Measurements from ENCODE around the gene CDC123. TPM values are rescaled to one million over a fixed set of nuclear protein-coding genes. Genes with fewer than 3 reads are reported as not detected.
A peak's percentile ranks its signal among the peaks of the same experiment; 100 is the strongest.

The CDC123 gene
- total RNA-seq, 1 experiment from 2014 or later: 131 TPM

- in situ Hi-C loops (cut with HindIII; ENCODE audit: low pct_unique_long_range_greater_than_20kb, low sequenced_read_pairs): no loop called here
- DNase-seq (ENCODE audit: low read depth, low spot score): no peak
Observed at GRCh38 chr10:12186323-12186722, 9.7 kb upstream of the CDC123 start.

- in situ Hi-C loops (cut with HindIII; ENCODE audit: low pct_unique_long_range_greater_than_20kb, low sequenced_read_pairs): no loop called here
- no peak for DNase-seq (ENCODE audit: low read depth, low spot score)
Observed at GRCh38 chr10:12187321-12187905, 8.6 kb upstream of the CDC123 start.

GRCh38 chr10:12188656-12189055 lies 7.3 kb upstream of the CDC123 start:
- no peak for DNase-seq (ENCODE audit: low read depth, low spot score)
- in situ Hi-C loops (cut with HindIII; ENCODE audit: low pct_unique_long_range_greater_than_20kb, low sequenced_read_pairs): no loop called here

DNA sequence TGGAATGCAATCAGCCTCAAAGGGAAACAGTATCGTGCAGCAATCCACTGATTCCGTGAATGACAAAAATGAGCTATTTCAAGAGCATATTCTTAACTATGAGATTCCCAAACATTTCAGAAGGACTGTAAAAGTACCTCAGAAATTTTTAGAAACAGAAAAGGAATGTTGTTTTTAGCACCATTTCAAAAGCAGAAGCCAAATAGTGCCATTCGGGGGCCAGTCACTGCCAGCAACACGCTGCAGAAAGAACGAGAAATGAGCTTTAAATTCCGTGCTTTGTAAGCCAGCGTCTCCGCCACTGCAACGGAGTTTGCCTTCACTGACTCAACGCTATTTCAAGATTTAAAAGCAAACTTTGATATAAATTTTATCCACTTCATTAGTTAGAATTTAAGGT lies 6.6 kb upstream of the CDC123 start:
- DNase-seq (ENCODE audit: low read depth, low spot score): no peak
- in situ Hi-C loops (cut with HindIII; ENCODE audit: low pct_unique_long_range_greater_than_20kb, low sequenced_read_pairs): no loop called here

DNA sequence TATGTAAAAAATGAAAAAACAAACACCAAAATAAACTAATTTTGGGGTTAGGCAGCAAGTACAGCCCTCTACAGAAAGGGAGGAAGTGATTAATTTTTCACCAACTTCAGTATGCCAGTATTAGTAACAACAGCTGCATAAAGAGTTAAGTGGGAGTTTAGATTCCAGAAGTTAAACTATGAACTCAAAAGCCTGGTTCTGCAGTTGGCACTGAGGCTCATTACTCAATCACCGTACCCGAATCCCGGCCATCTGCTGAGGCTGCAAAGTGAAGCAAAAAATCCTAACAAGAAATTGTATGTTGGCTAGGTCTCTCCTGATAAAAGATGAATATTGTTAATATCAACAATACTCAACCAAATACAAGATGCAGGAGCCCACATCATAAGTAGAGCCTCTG lies 4.3 kb upstream of the CDC123 start:
- no peak for DNase-seq (ENCODE audit: low read depth, low spot score)
- in situ Hi-C loops (cut with HindIII; ENCODE audit: low pct_unique_long_range_greater_than_20kb, low sequenced_read_pairs): no loop called here

DNA sequence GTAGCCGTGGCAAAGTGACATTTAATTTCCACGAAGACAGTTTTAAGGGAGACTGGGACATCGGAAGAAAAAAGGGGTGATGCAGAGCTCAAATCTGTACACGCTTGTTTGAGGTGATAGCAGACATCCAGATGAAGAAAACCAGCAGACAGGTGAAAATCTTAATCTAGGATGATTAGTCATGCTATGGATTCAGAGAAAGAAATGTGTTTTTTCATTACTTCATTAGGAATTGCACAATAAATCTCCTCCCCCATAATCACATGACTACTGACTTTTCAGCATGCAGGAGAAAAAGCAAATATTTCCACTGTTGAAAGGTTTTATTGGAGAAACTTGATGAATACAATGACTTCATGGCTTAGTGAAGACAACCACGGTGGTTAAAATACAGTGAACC lies 2.8 kb upstream of the CDC123 start:
- in situ Hi-C loops (cut with HindIII; ENCODE audit: low pct_unique_long_range_greater_than_20kb, low sequenced_read_pairs): no loop called here
- DNase-seq (ENCODE audit: low read depth, low spot score): no peak

DNA sequence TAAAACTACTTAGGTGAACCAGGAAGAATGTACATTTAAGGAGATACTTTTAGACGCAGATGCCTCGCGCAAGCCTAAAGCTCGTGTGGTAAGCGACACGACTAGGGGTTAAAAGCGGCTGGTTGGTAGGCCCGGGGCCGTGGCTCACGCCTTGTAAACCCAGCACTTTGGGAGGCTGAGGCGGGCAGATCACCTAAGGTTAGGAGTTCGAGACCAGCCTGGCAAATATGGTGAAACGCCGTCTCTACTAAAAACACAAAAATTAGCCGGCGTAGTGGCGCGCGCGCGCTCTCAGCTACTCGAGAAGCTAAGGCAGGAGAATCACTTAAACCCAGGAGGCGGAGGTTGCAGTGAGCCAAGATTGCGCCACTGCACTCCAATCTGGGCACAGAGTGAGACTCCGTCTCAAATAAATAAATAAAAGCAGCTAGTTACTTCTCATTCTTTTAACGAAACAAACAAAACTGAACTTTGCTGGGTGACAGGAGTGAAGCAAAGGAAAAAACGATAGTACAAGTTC lies 1.2 kb upstream of the CDC123 start:
- DNase-seq (ENCODE audit: low read depth, low spot score): peak; percentile 1
- in situ Hi-C loops (cut with HindIII; ENCODE audit: low pct_unique_long_range_greater_than_20kb, low sequenced_read_pairs): no loop called here

GRCh38 chr10:12195281-12195602 lies 746 bp upstream of the CDC123 start:
- no peak for DNase-seq (ENCODE audit: low read depth, low spot score)
- in situ Hi-C loops (cut with HindIII; ENCODE audit: low pct_unique_long_range_greater_than_20kb, low sequenced_read_pairs): no loop called here

DNA sequence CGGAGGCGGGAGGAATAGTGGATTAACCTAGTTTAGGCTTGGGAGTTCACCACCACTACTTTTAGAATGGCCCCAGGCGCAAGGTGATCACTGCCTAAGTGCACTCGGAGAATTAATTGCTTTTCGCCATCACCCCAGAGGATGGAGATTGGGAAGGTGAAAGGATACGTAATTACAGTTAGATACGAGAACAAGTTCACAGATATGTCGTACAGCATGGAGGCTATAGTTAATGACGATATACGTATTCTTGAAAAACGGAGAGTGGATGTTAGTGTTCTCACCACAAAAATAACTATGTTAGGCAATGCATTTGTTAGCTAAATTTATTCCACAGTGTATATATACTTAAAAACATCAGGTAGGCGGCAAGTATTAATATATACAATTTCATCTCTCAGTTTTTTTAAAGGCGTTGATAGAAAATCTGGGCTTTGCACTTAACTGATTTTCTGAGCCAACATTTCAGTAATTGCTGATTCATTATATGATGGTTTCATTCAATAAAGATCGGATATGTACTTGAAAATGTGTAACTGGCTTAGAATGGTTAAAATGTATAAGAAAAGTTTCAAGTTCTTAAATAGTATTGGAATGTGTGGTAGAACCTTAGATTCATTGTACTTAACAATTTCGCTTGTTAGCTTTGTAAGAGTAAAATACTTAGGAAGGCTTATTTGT lies 683 bp downstream of the CDC123 start:
- in situ Hi-C loops (cut with HindIII; ENCODE audit: low pct_unique_long_range_greater_than_20kb, low sequenced_read_pairs): no loop called here
- no peak for DNase-seq (ENCODE audit: low read depth, low spot score)

DNA sequence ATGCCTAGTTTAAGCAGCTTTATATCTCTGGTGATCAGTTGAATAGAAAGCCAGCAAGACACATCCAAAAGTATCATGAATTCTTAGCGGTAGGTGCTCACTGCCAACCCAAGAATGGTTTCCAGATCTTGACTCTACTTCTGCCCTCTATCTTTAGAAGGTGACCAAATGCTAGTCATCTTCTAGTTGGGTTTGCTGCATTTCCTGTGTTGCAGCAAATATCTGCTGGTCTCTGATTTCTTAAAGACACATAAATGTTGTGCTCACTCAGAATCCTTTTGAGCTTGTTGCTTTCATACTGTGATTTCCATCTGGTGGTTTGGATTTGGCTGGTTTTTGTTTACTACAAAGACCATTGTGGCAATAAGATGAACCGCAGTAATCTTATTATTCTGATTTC lies 2.2 kb downstream of the CDC123 start:
- no peak for DNase-seq (ENCODE audit: low read depth, low spot score)
- in situ Hi-C loops (cut with HindIII; ENCODE audit: low pct_unique_long_range_greater_than_20kb, low sequenced_read_pairs): no loop called here

DNA sequence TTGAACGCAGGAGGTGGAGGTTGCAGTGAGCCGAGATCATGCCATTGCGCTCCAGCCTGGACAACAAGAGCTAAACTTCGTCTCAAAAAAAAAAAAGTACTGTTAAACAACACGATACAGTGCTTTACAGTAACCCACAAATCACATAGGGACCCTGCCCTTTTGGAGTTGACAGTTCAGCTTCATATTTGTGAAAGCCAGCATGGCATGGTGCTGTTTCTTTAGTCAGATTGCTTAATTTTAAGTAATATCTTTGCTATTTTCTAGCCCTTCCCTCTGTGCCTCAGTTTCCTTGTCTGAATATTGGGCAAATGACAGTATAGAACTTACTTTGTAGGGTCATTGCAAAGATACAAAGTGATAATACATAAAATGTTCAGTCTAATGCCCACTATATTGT lies 4.9 kb downstream of the CDC123 start:
- DNase-seq (ENCODE audit: low read depth, low spot score): no peak
- in situ Hi-C loops (cut with HindIII; ENCODE audit: low pct_unique_long_range_greater_than_20kb, low sequenced_read_pairs): no loop called here

DNA sequence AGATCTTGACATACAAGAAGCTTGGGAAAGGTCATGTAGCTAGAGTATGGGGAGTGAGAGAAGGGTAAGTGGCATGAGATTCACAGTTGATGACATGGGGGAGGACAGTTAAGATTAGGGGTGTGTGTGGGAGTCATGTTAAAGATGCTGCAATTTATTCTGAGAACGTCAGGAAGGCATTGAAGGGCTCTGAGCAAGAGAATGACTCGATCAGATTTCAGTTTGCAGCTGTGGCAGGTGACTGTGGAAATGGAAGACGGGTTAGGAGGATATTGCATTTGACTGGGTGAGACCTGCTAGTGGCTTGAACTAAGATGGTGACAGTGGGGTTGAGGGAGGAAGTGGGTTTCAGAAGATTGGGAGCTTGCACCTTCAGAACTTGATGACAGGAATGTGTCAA lies 5.6 kb downstream of the CDC123 start:
- in situ Hi-C loops (cut with HindIII; ENCODE audit: low pct_unique_long_range_greater_than_20kb, low sequenced_read_pairs): no loop called here
- DNase-seq (ENCODE audit: low read depth, low spot score): no peak

DNA sequence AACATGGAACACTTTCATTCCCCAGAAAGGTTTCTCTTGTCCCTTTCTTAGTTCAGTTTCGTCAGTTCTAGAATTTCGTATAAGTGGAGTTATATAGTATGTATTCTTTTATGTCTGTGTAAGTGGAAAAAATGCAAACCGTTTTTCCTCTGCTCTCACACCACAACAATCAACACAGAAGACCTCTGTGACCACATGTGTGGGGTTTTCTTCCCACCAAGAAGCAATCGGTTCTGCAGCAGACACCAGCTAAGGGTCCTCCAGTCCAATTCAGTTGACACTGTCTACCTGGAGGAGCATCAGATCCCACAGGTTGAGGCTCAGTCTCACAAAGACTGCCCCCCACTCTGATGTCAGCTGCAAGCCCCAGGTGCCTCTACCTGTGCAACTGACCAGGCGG lies 6.2 kb downstream of the CDC123 start:
- in situ Hi-C loops (cut with HindIII; ENCODE audit: low pct_unique_long_range_greater_than_20kb, low sequenced_read_pairs): no loop called here
- DNase-seq (ENCODE audit: low read depth, low spot score): no peak

DNA sequence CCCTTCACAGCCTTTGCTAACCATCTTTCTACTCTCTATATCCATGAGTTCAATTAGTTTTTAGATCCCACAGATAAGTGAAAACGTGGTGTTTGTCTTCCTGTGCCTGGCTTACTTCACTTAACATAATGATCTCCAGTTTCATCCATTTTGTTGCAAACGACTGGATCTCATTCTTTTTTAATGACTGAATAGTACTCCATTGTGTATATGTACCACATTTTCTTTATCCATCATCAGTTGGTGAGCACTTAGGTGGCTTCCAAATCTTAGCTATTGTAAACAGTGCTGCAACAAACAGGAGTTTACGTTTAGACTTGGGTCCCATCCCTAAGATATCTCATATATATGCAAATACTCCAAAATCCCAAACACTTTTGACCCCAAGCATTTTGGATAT lies 9.1 kb downstream of the CDC123 start:
- in situ Hi-C loops (cut with HindIII; ENCODE audit: low pct_unique_long_range_greater_than_20kb, low sequenced_read_pairs): no loop called here
- DNase-seq (ENCODE audit: low read depth, low spot score): no peak

DNA sequence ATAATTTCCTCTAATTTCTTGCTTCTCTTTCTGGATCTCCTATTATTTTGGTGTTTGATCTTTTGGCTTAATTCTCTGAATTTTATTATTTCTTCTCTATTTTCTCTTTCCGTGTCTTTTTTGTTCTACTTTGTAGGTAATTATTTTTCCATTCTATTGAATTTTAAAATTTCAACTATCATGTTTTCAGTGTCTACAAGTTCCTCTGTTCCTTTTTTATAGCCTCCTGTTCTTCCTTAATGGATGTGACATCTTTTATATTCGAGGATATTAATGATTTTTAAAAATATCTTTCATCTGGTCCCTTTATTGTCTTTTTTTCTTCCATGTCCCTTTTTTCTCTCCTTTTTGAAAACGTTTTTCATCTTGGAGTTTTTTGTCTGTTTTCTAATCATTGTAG lies 11.1 kb downstream of the CDC123 start:
- no peak for DNase-seq (ENCODE audit: low read depth, low spot score)
- in situ Hi-C loops (cut with HindIII; ENCODE audit: low pct_unique_long_range_greater_than_20kb, low sequenced_read_pairs): no loop called here

GRCh38 chr10:12208460-12208859 lies 12.5 kb downstream of the CDC123 start:
- DNase-seq (ENCODE audit: low read depth, low spot score): no peak
- in situ Hi-C loops (cut with HindIII; ENCODE audit: low pct_unique_long_range_greater_than_20kb, low sequenced_read_pairs): no loop called here

- in situ Hi-C loops (cut with HindIII; ENCODE audit: low pct_unique_long_range_greater_than_20kb, low sequenced_read_pairs): no loop called here
- DNase-seq (ENCODE audit: low read depth, low spot score): no peak
Observed at GRCh38 chr10:12212454-12212853, 16.5 kb downstream of the CDC123 start.

DNA sequence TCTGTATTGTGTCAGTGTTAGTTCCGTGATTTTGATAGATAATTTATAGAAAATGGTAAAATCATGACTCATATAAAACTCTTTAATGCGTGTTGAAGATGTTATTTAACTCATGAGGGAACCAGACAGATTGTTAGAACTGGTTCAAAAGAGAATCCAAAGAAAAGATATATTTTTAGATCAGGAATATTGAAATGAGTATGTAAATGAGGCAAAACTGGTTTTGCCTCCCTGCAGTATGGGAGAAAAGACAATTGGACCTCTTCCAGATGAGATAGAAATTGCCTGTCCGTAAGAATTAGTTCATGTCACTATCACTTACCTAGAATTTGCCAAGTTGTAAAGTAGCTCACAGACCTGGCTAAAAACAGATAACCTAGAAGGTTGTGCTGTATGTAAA lies 17.6 kb downstream of the CDC123 start:
- no peak for DNase-seq (ENCODE audit: low read depth, low spot score)
- in situ Hi-C loops (cut with HindIII; ENCODE audit: low pct_unique_long_range_greater_than_20kb, low sequenced_read_pairs): no loop called here

- in situ Hi-C loops (cut with HindIII; ENCODE audit: low pct_unique_long_range_greater_than_20kb, low sequenced_read_pairs): no loop called here
- no peak for DNase-seq (ENCODE audit: low read depth, low spot score)
Observed at GRCh38 chr10:12214093-12214492, 18.1 kb downstream of the CDC123 start.
